Osteoblast (primary cell): Measurements from ENCODE around the gene VPS16. TPM values are rescaled to one million over a fixed set of nuclear protein-coding genes. Genes with fewer than 3 reads are reported as not detected.

ENCODE experiments used
- DNase-seq: peaks from one replicate; pipeline ENCODE4 v3.0.0; 2011; ENCODE audit warnings: low spot score, mixed read lengths; ENCODE audit not compliant: insufficient read length; ENCODE audit errors: missing footprints
- H2AFZ ChIP-seq: 2 replicates; pipeline ENCODE4 v1.6.0; 2011; ENCODE audit warnings: mild to moderate bottlenecking, low read length
- H3K27ac ChIP-seq: 2 replicates; pipeline ENCODE4 v1.5.1; 2011; ENCODE audit warnings: mild to moderate bottlenecking, low read depth, low read length, moderate library complexity
- H3K27me3 ChIP-seq: 2 replicates; pipeline ENCODE4 v1.6.0; 2012; ENCODE audit warnings: mild to moderate bottlenecking, control low read depth, inconsistent platforms, low read length, moderate library complexity; ENCODE audit not compliant: insufficient read depth
- H3K36me3 ChIP-seq: 2 replicates; pipeline ENCODE4 v1.5.1; 2011; ENCODE audit warnings: mild to moderate bottlenecking, low read length, control low read depth, moderate library complexity; ENCODE audit not compliant: insufficient read depth
- H3K4me1 ChIP-seq: 2 replicates; pipeline ENCODE4 v1.5.1; 2011; ENCODE audit warnings: mild to moderate bottlenecking, low read length, control low read depth, moderate library complexity; ENCODE audit not compliant: insufficient read depth
- H3K4me2 ChIP-seq: 2 replicates; pipeline ENCODE4 v1.6.0; 2011; ENCODE audit warnings: mild to moderate bottlenecking, low read length; ENCODE audit not compliant: insufficient read depth
- H3K4me3 ChIP-seq: fragments of 200-600 bp; sonication (generic); 3 replicates; pipeline ENCODE4 v1.5.1; 2012; ENCODE audit warnings: mild to moderate bottlenecking, low read length, inconsistent platforms; ENCODE audit not compliant: insufficient read depth
- H3K79me2 ChIP-seq: 2 replicates; pipeline ENCODE4 v1.6.0; 2012; ENCODE audit warnings: mild to moderate bottlenecking, low read length, control low read depth, inconsistent platforms; ENCODE audit not compliant: insufficient read depth
- H3K9me3 ChIP-seq: 2 replicates; pipeline ENCODE4 v1.5.1; 2011; ENCODE audit warnings: low read depth, low read length, control low read depth
- H4K20me1 ChIP-seq: 2 replicates; pipeline ENCODE4 v1.6.0; 2012; ENCODE audit warnings: mild to moderate bottlenecking, low read length, control low read depth; ENCODE audit not compliant: insufficient read depth
- CTCF ChIP-seq: IDR thresholded peaks from 2 replicates; pipeline ENCODE4 v1.5.1; 2011; ENCODE audit warnings: mild to moderate bottlenecking, low read depth, low read length, moderate library complexity; ENCODE audit errors: extremely low read depth
- total RNA-seq: library from RNA; depleted of rRNA; stranded (reverse); fragments of >200 nt; gene quantifications from 2 replicates; pipeline ENCODE4 v1.2.3, GENCODE V29; 2012

The VPS16 gene
- total RNA-seq, 1 donor = 36.2 TPM

GRCh38 chr20:2858591-2858990 is 18.0 kb downstream of the VPS16 start:
- no peak for TF ChIP-seq CTCF
- no peak for DNase-seq

GRCh38 chr20:2859330-2860121 is 19.0 kb downstream of the VPS16 start:
- peak; percentile 95 for DNase-seq
- no peaks in the 10 kb centered on the region for H3K27me3 ChIP-seq
- H3K27ac ChIP-seq = peak overlapping the region; percentile 12
- peaks cover 29% of the 10 kb centered on the region for H4K20me1 ChIP-seq
- H3K4me3 ChIP-seq = no peak overlapping the region
- H3K79me2 ChIP-seq = peaks cover 2% of the 10 kb centered on the region
- H3K36me3 ChIP-seq = peaks cover 15% of the 10 kb centered on the region
- no peak for TF ChIP-seq CTCF
- no peaks in the 10 kb centered on the region for H3K9me3 ChIP-seq
- H2AFZ ChIP-seq = no peak overlapping the region
- H3K4me1 ChIP-seq = peaks cover 12% of the 10 kb centered on the region
- H3K4me2 ChIP-seq = no peak overlapping the region

More at GRCh38 chr20:2858591-2858990, 18.0 kb downstream of the VPS16 start:
- H3K79me2 ChIP-seq = peaks cover 2% of the 10 kb centered on the region
- peaks cover 15% of the 10 kb centered on the region for H3K36me3 ChIP-seq
- no peak overlapping the region for H3K4me2 ChIP-seq
- H3K4me3 ChIP-seq = no peak overlapping the region
- peaks cover 12% of the 10 kb centered on the region for H3K4me1 ChIP-seq
- H3K9me3 ChIP-seq = no peaks in the 10 kb centered on the region
- peak overlapping the region; percentile 12 for H3K27ac ChIP-seq
- H2AFZ ChIP-seq = no peak overlapping the region
- H4K20me1 ChIP-seq = peaks cover 33% of the 10 kb centered on the region
- H3K27me3 ChIP-seq = no peaks in the 10 kb centered on the region

GRCh38 chr20:2864626-2865025 is 24.1 kb downstream of the VPS16 start:
- no peaks in the 10 kb centered on the region for H3K9me3 ChIP-seq
- H3K27ac ChIP-seq = no peak overlapping the region
- no peak overlapping the region for H3K4me2 ChIP-seq
- no peaks in the 10 kb centered on the region for H3K79me2 ChIP-seq
- peaks cover 5% of the 10 kb centered on the region for H3K4me1 ChIP-seq
- no peak overlapping the region for H3K4me3 ChIP-seq
- TF ChIP-seq CTCF = no peak
- no peaks in the 10 kb centered on the region for H3K27me3 ChIP-seq
- peaks cover 27% of the 10 kb centered on the region for H3K36me3 ChIP-seq
- peaks cover 13% of the 10 kb centered on the region for H4K20me1 ChIP-seq
- H2AFZ ChIP-seq = no peak overlapping the region
- DNase-seq = no peak

- Histone ChIP-seq H2AFZ (no peak overlapping the region), H3K9me3 (no peaks in the 10 kb centered on the region), H3K79me2 (no peaks in the 10 kb centered on the region), H3K4me1 (no peaks in the 10 kb centered on the region), H3K36me3 (peaks cover 27% of the 10 kb centered on the region), H3K27ac (no peak overlapping the region), H4K20me1 (peaks cover 10% of the 10 kb centered on the region), H3K4me2 (no peak overlapping the region), H3K27me3 (no peaks in the 10 kb centered on the region), H3K4me3 (no peak overlapping the region)
- no peak for TF ChIP-seq CTCF
- peak; percentile 50 for DNase-seq
Measured at GRCh38 chr20:2865101-2865500, 24.6 kb downstream of the VPS16 start.
